Type B pancreatic cell (in vitro differentiated cells): ENCODE data around the gene LUC7L3. TPM values are rescaled to one million over a fixed set of nuclear protein-coding genes. Genes with fewer than 3 reads are reported as not detected.

Experiments
- DNase-seq: peaks from one replicate; pipeline ENCODE4 v3.0.0; 2021; ENCODE audit warnings: mixed read lengths; ENCODE audit not compliant: unreplicated experiment; ENCODE audit errors: extremely low spot score
- H3K27ac Mint-ChIP-seq: 2 replicates; pipeline ENCODE4 v1.8.0; 2021; ENCODE audit warnings: mild to moderate bottlenecking, mixed read lengths
- H3K27me3 Mint-ChIP-seq: 2 replicates; pipeline ENCODE4 v1.8.0; 2021; ENCODE audit warnings: mixed read lengths
- H3K36me3 Mint-ChIP-seq: 2 replicates; pipeline ENCODE4 v1.8.0; 2021; ENCODE audit warnings: mixed read lengths
- H3K4me1 Mint-ChIP-seq: one replicate; pipeline ENCODE4 v1.8.0; 2021; ENCODE audit warnings: mixed read lengths; ENCODE audit not compliant: unreplicated experiment
- H3K4me3 Mint-ChIP-seq: 2 replicates; pipeline ENCODE4 v1.8.0; 2021; ENCODE audit warnings: mild to moderate bottlenecking, mixed read lengths
- H3K9me3 Mint-ChIP-seq: 2 replicates; pipeline ENCODE4 v1.8.0; 2021; ENCODE audit warnings: mixed read lengths
- total RNA-seq: library from RNA; stranded (reverse); gene quantifications from 2 replicates; pipeline ENCODE4 v1.2.1, GENCODE V29; 2021; ENCODE audit warnings: low replicate concordance
- TF ChIP-seq, protein P1 (sequence below): fragments of 200-600 bp; sonication (generic); conservative IDR thresholded peaks from 2 replicates; pipeline ENCODE4 v1.5.0; 2021; ENCODE audit warnings: antibody characterized with exemption, mild to moderate bottlenecking

Gene LUC7L3
- total RNA-seq, 1 donor from 2014 or later: 157 TPM

DNA sequence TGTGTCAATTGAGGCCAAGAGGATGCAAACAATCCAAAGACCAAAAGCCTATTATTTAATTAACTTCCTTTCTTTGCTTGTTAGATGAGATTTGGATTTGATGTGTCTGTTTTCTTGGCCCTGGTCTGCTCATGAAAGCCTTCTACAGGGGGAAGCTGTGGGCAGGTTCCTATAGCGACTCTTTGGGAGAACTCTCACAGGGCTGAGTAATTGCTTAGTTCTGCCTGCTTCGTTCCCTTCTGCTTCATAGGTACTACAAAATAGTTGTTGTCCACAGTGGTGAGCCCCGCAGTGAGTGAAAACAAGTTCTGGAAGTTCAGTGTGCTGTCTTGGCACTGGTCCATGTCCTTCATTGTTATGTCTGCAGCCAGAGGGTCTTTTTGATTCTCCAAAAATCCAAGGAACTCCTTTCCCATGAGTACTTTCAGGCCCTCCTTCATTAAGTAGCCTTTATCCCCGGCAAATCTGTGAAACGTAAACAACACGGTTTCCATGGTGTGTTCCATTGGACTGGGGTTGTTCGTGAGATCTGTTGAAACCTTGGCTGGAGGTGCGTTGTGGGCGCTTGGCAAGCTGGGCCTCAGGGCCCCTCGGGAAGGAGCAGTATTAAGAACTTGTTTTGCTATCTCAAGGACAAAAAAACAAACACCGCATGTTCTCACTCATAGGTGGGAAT lies 77.9 kb downstream of the LUC7L3 start:
- peaks cover 34% of the 10 kb centered on the region for H3K4me1 Mint-ChIP-seq
- no peak for DNase-seq
- H3K27me3 Mint-ChIP-seq: no peaks in the 10 kb centered on the region
- no peaks in the 10 kb centered on the region for H3K36me3 Mint-ChIP-seq
- peak overlapping the region; percentile 55 for H3K27ac Mint-ChIP-seq
- TF ChIP-seq, protein P1, sequence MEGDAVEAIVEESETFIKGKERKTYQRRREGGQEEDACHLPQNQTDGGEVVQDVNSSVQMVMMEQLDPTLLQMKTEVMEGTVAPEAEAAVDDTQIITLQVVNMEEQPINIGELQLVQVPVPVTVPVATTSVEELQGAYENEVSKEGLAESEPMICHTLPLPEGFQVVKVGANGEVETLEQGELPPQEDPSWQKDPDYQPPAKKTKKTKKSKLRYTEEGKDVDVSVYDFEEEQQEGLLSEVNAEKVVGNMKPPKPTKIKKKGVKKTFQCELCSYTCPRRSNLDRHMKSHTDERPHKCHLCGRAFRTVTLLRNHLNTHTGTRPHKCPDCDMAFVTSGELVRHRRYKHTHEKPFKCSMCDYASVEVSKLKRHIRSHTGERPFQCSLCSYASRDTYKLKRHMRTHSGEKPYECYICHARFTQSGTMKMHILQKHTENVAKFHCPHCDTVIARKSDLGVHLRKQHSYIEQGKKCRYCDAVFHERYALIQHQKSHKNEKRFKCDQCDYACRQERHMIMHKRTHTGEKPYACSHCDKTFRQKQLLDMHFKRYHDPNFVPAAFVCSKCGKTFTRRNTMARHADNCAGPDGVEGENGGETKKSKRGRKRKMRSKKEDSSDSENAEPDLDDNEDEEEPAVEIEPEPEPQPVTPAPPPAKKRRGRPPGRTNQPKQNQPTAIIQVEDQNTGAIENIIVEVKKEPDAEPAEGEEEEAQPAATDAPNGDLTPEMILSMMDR: no peak
- H3K4me3 Mint-ChIP-seq: peak overlapping the region; percentile 36
- no peaks in the 10 kb centered on the region for H3K9me3 Mint-ChIP-seq

DNA sequence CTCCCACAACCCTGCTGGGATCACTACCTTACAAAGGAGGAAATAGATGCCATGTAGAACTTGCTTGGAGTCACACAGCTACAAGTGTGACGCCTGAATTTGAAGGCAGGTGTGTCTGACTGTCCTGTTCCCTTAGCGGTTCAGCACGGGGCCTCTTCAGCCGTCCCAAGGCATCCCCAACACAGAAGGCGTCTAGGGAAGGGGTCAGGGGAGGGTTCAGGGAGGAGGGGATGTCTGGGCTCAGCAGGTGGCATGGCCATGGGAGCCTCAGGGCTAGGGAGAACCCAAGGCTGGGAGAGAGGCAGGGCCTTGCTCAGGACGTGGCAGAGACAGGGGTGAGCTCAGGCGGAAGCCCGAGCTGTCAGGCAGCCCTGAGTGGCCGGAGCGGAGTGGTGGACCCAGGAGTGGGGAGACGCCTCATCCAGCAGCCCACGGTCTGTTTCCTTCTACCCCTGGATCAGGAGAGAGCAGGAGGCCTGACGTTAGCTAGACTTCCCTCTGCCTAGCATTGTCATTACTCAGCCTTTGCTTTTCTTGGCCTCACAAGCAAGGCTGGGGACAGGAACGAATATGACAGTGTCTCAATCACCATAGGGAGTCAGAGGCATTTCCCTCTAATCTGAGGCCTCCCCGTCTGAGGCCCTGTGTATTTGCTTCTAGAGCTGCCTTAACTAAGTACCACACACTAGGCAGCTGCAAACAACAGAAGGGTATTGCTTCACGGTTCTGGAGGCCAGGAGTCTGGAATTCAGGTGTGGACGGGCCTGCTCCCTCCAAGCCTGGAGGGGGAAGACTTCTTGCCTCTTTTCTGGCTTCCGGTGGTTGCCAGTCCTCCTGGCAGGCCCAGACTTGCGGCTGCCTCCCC lies 79.3 kb downstream of the LUC7L3 start:
- Mint-ChIP-seq H3K36me3 (no peaks in the 10 kb centered on the region), H3K4me1 (peaks cover 45% of the 10 kb centered on the region), H3K27me3 (no peaks in the 10 kb centered on the region), H3K27ac (peak overlapping the region; percentile 57), H3K4me3 (no peak overlapping the region), H3K9me3 (no peaks in the 10 kb centered on the region)
- no peak for DNase-seq
- TF ChIP-seq, protein P1: no peak

DNA sequence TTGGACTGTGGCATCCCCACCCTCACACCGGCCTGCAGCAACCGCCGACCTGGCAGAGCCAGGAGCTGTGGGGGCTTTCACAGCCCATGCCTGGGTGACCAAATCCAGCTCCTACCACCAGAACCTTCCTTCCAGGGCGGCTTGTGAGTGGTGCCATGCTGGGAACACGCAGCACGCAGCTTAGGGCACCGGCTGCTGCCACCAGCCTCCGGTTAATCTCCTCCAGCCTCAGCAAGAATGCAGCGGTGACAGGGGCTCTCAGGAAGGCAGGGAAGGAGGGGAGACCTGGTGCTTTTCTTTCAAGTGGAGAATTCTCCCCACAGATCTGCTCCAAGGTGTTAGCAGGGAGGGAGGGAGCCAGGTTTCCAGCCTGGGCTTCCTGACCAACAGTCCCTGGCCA lies 80.2 kb downstream of the LUC7L3 start:
- H3K4me1 Mint-ChIP-seq: peaks cover 43% of the 10 kb centered on the region
- no peak for DNase-seq
- TF ChIP-seq, protein P1: no peak
- H3K27me3 Mint-ChIP-seq: no peaks in the 10 kb centered on the region
- H3K9me3 Mint-ChIP-seq: no peaks in the 10 kb centered on the region
- H3K36me3 Mint-ChIP-seq: no peaks in the 10 kb centered on the region
- no peak overlapping the region for H3K27ac Mint-ChIP-seq
- no peak overlapping the region for H3K4me3 Mint-ChIP-seq

DNA sequence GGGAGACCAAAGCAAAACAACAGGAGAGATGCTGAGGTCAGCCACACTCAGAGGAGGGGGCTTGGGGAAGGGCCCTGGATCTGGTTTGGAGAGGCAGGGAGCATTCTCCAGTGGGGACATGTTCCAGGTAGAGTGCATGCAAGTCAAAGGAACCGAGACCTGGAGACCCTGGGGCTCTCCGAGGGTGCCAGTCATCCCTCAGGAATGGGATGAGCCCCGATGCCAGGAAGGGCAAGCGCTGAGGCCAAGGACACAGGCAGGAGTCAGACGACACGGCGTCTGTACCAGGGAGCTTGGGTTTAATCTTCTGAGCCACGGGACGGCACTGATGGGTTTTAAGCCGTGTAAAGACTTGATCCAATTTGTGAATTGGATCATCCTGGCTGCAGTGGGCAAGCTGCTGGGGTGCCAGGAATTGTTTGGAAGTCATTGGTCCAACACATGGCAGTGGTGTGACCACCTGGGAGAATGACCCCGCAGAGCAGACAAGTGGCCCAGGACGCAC lies 80.8 kb downstream of the LUC7L3 start:
- Mint-ChIP-seq H3K36me3 (no peaks in the 10 kb centered on the region), H3K27me3 (no peaks in the 10 kb centered on the region), H3K27ac (no peak overlapping the region), H3K4me3 (no peak overlapping the region), H3K4me1 (peaks cover 41% of the 10 kb centered on the region), H3K9me3 (no peaks in the 10 kb centered on the region)
- no peak for DNase-seq
- TF ChIP-seq, protein P1: no peak

DNA sequence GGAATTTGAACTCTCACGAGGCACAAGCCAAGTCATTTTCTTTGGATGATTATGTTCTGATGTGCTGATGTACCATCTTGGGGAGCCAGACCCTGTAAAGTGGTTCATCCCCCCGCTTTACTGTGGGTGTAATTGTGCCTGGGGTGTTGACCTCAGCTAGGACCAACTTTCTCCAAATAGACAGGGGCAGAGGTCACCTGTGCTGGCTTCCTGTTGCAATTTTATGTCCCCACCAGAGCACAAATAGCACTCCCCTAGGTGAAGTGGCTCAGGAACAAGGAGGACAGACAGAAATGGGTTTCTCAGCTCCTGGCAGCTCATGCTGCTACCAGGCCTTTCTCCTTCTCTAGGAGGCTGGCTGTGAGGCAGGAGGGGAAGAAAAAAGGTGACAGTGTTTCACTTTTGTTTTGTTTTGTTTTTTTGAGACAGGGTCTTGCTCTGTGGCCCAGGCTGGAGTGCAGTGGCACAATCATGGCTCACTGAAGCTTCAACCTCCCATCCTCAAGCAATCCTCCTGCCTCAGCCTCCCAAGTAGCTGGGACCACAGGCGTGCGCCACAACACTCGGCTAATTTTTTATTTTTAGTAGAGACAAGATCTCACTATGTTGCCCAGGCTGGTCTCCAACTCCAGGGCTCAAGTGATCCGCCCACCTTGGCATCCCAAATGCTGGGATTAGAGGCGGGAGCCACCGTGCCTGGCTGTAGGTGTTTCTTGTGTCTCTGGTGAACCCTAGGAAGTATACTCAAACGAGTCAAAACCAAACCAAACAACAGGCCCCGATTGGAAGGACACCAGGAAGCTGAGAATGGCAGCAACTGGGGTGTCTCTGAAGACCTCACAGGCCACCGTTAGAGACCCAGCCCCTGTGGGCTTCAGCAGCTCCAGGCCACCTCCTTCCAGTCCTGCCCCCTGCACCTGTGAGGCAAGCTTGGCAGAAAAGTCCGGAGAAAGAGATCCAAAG lies 83.5 kb downstream of the LUC7L3 start:
- H3K4me1 Mint-ChIP-seq: peaks cover 32% of the 10 kb centered on the region
- no peak overlapping the region for H3K4me3 Mint-ChIP-seq
- no peak for DNase-seq
- TF ChIP-seq, protein P1: no peak
- H3K36me3 Mint-ChIP-seq: no peaks in the 10 kb centered on the region
- H3K27ac Mint-ChIP-seq: no peak overlapping the region
- H3K27me3 Mint-ChIP-seq: no peaks in the 10 kb centered on the region
- H3K9me3 Mint-ChIP-seq: no peaks in the 10 kb centered on the region
